ENCODE results near the gene TBX5.
"Not testable (repeated sequence)": the region's sequence is repeated elsewhere in the genome, so short reads cannot be mapped to it uniquely, and the experiment has no call there.

Gene TBX5

DNA sequence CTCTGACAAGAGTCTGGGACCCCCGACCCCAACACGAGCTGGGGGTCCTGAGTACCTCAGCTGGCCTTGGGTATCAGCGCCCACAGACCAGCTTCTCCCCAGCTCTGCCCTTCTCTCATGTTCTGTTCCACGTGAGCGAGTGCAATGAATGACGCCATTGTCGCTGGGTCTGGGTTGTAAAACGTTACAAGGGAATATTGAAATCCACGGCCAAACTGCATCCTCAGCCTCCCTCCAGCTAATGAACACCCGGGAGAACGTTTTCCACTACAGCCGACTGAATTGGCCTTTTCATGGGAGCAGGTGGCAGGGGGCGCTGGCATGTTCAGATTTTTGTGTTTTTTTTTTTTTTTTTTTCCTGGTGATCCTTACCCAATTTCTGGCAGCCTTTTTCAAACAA, 34.7 kb downstream of the TBX5 start:
- no peak for DNase-seq

- no peak for DNase-seq
Measured at GRCh38 chr12:114368685-114369452, 37.1 kb downstream of the TBX5 start.

DNA sequence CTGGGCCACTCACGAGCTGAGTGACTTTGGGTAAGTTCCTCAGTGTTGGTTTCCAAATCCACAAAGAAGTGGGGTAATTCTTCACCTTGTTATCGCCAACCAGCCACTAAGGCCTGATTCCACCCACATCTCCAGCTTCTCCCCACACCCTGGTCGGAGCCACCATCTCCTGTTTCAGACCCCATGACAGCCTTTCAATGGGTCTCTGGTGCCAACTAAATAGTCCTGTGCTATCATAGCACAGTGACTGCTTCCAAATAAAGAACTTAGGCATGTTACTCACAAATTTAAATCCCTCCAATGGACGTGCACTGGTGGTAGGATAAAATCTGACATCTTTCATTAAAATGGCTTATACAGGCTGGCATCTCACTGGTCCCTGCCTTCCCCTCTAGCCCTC, 44.0 kb downstream of the TBX5 start:
- no peak for DNase-seq

DNA sequence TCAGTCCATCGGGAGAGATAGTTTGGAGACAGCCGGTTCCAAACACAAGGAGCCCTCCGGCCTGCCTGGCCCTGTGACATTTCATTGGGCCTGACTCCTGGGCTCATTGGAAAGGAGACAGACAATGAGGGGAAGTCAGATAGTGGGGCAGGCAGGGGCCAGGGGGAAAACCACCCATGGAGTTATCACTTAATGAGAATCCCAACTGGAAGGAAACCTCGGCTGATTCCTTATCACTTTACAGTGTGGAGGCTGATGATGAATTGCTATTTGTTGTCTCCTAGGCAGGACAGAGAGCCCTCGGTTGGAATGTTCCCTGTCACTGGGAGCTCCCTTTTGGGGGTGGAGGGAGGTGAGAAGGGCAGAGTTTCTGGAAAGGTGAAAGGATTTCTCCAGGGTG, 44.4 kb downstream of the TBX5 start:
- no peak for DNase-seq

- no peak for DNase-seq
Measured at GRCh38 chr12:114360485-114360884, 45.5 kb downstream of the TBX5 start.

- DNase-seq: no peak
Measured at GRCh38 chr12:114355389-114356088, 50.4 kb downstream of the TBX5 start.

DNA sequence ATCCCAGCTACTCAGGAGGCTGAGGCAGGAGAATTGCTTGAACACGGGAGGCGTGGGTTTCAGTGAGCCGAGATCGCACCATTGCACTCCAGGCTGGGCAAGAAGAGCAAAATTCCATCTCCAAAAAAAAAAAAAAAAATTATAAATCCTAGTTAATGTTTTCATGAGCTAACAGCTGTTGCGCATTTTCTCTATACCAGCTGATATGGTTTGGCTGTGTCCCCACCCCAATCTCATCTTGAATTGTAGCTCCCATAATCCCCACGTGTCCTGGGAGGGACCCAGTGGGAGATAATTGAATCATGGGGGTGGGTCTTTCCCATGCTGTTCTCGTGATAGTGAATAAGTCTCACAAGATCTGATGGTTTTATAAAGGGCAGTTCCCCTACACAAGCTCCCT, 56.7 kb downstream of the TBX5 start:
- not testable (repeated sequence) for DNase-seq

DNA sequence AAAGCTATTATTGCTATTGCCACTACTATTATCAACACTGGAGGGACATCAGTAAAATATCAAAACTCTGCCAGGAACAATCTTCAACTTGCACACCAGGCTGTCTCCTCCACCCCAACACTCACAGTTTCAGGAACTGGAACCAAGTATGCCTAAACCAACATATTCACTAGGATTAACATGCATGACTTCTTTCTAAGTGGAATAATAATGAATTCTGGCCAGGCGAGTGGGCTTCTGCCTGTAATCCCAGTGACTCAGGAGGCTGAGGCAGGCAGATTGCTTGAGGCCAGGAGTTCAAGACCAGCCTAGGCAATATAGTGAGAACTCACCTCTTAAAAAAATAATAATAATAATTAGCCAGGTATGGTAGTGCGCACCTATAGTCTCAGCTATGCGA, 58.1 kb downstream of the TBX5 start:
- DNase-seq: no peak

DNA sequence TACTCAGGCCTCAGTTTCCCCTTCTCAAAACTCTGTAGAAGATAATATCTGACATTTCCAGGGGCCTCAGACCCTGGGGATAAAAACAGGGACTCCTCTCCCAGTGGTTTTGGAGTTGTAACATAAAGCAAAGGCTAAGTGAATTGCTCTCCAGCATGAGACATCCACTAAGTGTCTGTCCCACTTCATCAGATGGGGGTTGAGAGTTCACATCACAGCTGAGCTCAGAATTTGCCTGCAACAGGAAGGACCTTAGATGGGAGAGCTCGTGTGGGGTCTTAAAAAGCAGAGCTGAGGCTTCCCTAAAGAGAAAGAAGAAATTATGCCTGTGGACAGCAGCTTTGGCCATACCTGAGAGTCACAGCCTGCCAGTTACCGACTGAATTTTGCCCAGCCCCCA, 61.1 kb downstream of the TBX5 start:
- no peak for DNase-seq

- DNase-seq: no peak
Measured at GRCh38 chr12:114344303-114344663, 61.7 kb downstream of the TBX5 start.

DNA sequence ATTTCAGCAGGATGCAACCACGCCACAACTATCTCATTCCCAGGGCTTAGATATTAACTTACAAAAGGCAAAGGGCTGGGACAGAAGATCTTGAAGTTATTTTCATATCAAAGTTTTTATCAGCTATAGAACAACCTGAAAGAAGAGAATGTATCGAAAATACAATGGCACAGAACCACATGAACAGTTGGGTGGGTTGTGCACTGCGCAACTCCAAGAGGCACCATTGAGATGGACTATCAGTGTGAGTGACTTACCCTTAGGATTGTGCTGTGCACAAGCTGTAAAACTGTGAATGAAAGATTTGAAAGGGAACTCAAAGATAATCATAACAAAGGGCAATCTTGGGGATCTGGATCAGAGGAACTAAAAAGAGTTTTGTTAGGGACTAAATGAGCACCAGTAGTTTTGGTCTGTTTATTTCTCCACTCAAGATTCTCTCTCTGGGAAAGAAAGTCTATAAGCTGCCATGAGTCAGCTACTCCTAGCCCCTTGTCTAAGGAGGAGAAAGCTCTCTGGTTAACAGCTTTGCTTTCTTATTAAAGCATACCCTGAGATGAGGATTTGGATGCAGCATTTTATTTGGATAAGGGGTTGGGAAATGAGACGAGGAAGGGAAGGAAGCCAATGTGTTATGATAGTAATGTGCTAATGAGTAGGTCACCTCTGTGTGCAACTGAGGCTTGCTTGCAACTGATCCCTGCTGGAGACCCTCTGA, 62.2 kb downstream of the TBX5 start:
- no peak for DNase-seq

- DNase-seq: no peak
Measured at GRCh38 chr12:114342656-114343055, 63.3 kb downstream of the TBX5 start.

- no peak for DNase-seq
Measured at GRCh38 chr12:114341635-114342034, 64.3 kb downstream of the TBX5 start.

GRCh38 chr12:114340231-114340630, 65.7 kb downstream of the TBX5 start:
- DNase-seq: no peak

GRCh38 chr12:114339626-114340025, 66.3 kb downstream of the TBX5 start:
- no peak for DNase-seq

DNA sequence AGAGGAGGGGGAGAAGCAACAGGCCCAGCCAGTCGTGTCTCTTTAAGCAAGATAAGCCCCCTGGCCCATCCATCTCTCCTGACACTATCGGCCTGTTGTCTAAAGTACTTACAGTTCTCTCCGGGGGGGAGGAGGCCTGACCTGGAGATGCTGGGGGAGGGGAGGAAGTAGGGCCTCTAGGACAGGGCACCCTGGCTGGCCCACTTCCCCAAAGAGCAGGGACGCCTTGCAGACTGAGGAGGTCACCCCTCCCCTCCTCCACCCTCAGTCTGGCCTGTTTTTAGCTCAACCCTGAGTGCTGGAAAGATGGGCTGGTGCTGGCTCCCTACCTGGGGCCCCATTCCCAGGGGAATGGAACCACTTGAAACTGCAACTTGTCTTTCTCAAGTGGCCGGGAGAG, 70.3 kb downstream of the TBX5 start:
- no peak for DNase-seq

DNA sequence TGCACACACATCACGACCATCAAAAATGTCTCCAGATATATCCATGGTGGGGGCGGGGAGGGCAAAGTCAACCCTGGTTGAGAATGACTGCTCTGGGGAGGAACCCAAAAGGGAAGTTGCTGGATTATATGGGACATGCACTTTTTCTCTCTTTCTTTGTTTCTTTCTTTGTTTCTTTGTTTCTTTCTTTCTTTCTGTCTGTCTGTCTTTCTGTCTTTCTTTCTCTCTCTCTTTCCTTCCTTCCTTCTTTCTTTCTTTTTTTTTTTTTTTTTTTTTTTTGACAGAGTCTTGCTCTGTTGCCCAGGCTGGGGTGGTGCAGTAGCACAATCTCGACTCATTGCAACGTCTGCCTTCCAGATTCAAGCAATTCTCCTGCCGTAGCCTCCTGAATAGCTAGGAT, 71.5 kb downstream of the TBX5 start:
- no peak for DNase-seq

DNA sequence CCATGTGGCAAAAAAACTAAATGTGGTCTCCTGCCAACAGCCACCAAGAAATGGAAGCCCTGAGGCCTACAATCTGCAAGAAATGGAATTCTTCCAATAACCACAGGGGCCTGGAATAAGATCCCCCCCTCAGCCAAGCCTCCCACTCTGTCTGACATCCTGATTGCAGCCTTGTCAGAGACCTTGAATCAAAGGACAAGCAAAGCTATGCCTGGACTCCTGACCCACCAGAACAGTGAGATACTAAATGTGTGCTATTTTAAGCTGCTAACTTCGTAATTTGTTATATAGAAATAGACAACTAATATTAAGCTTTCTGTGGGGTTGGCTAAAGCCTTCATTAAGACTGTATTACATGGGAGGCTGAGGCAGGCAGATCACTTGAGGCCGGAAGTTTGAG, 77.7 kb downstream of the TBX5 start:
- no peak for DNase-seq

GRCh38 chr12:114327765-114328164, 78.2 kb downstream of the TBX5 start:
- DNase-seq: no peak

GRCh38 chr12:114321524-114321923, 84.4 kb downstream of the TBX5 start:
- DNase-seq: no peak

DNA sequence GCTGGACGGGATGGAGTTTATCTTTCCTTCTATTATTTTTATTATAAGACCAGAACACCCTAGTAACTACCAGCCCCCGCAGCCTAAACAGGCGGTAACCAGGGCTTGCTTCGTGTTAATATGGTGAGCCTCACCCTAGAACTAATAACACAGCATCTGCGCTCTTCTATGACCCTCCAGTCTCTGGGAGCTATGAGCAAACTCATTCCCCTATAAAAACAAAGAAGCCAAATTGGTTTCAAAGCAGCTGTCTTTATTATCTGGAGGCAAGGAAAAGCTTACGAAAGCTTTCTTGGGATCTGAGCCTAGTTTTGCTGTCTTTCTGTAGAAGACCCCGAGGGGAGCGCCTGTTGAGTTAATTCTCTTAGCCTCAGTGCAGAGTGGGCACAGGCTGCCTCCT, 85.0 kb downstream of the TBX5 start:
- no peak for DNase-seq

- DNase-seq: no peak
Measured at GRCh38 chr12:114320101-114320500, 85.8 kb downstream of the TBX5 start.

DNA sequence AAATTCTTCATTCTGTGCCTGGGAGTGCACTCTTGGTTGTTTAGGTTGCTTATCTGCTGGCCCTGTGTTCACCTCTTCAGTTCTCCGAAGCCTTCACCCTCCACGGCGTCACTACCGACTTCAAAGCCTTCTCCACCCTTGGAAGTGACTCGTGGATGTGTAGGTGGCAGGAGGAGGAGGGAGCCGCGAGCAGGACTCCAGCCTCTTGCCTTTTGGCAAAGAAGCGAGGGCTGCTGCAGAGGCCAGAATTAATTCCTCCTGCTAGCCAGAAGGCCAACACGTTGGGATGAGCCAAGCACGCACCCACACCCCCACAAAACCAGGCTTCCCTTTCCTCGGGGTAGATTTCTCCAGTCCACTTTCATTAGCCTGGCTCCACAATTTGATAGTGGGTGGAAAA, 86.5 kb downstream of the TBX5 start:
- no peak for DNase-seq

GRCh38 chr12:114318984-114319383, 87.0 kb downstream of the TBX5 start:
- DNase-seq: no peak

Data from NCI-H1048 (cell line).